Suppressor macrophage treated with lipopolysaccharide for 1 hour (primary cell): ENCODE measurements around the gene APCDD1L.
"Not testable (repeated sequence)": the region's sequence is repeated elsewhere in the genome, so short reads cannot be mapped to it uniquely, and the experiment has no call there.

ENCODE experiments used
- DNase-seq, 3 donors: peaks; one replicate each; pipeline ENCODE4 v3.0.0-alpha.2; 2020 to 2022

Gene APCDD1L

GRCh38 chr20:58436868-58437645 is 78.1 kb downstream of the APCDD1L start:
- no peak for DNase-seq

- no peak for DNase-seq
These were observed 80.0 kb downstream of the APCDD1L start for GRCh38 chr20:58435237-58435636.

GRCh38 chr20:58434326-58434725 is 80.9 kb downstream of the APCDD1L start:
- DNase-seq = no peak

- DNase-seq = peak in 2 of 3 donors; percentile 19 to 39
These were observed 81.4 kb downstream of the APCDD1L start for GRCh38 chr20:58433759-58434158.

- DNase-seq = no peak
These were observed 82.1 kb downstream of the APCDD1L start for GRCh38 chr20:58433029-58433647.

- peak in 2 of 3 donors; percentile 13 to 21 for DNase-seq
These were observed 82.8 kb downstream of the APCDD1L start for GRCh38 chr20:58432186-58432954.

- no peak for DNase-seq
These were observed 84.1 kb downstream of the APCDD1L start for GRCh38 chr20:58431134-58431533.

GRCh38 chr20:58429303-58429702 is 85.9 kb downstream of the APCDD1L start:
- no peak for DNase-seq

- no peak for DNase-seq
These were observed 86.8 kb downstream of the APCDD1L start for GRCh38 chr20:58428364-58428763.

GRCh38 chr20:58427571-58427970 is 87.6 kb downstream of the APCDD1L start:
- DNase-seq = not testable (repeated sequence)

- no peak for DNase-seq
These were observed 90.8 kb downstream of the APCDD1L start for GRCh38 chr20:58424218-58424969.

GRCh38 chr20:58421497-58421850 is 93.7 kb downstream of the APCDD1L start:
- DNase-seq = no peak

GRCh38 chr20:58420798-58421496 is 94.3 kb downstream of the APCDD1L start:
- DNase-seq = no peak

- no peak for DNase-seq
These were observed 96.0 kb downstream of the APCDD1L start for GRCh38 chr20:58418949-58419748.

- no peak for DNase-seq
These were observed 97.8 kb downstream of the APCDD1L start for GRCh38 chr20:58417438-58417837.

- peak in 1 of 3 donors; percentile 13 for DNase-seq
These were observed 98.4 kb downstream of the APCDD1L start for GRCh38 chr20:58416835-58417234.

- no peak for DNase-seq
These were observed 99.1 kb downstream of the APCDD1L start for GRCh38 chr20:58416057-58416456.

- not testable (repeated sequence) for DNase-seq
These were observed 100.4 kb downstream of the APCDD1L start for GRCh38 chr20:58414786-58415185.

- not testable (repeated sequence) for DNase-seq
These were observed 101.0 kb downstream of the APCDD1L start for GRCh38 chr20:58414216-58414615.
